SK-N-SH treated with all-trans-retinoic acid at 6 μM for 48 hours (cell line): ENCODE measurements around the gene EIF2A.

ENCODE experiments used
- ATAC-seq: fragments of 200-7000 bp; cut with Tn5 transposase; 3 replicates; pipeline ENCODE4 v1.9.1; 2020; ENCODE audit warnings: mild to moderate bottlenecking, moderate library complexity
- ARNTL ChIP-seq: fragments of 450-650 bp; formaldehyde crosslinking; IDR thresholded peaks from 2 replicates; pipeline ENCODE4 v1.5.0; 2020; ENCODE audit warnings: low read depth, mild to moderate bottlenecking, moderate library complexity, borderline replicate concordance
- CSDC2 ChIP-seq: fragments of 250-450 bp; sonication (Bioruptor Pico); IDR thresholded peaks from 2 replicates; pipeline ENCODE4 v1.5.0; 2020; ENCODE audit warnings: mild to moderate bottlenecking, moderate library complexity
- ESRRG ChIP-seq: fragments of 250-450 bp; sonication (Bioruptor Pico); IDR thresholded peaks from 2 replicates; pipeline ENCODE4 v1.6.1; 2021; ENCODE audit warnings: mild to moderate bottlenecking
- GLIS3 ChIP-seq: fragments of 250-450 bp; sonication (Bioruptor Pico); IDR thresholded peaks from 2 replicates; pipeline ENCODE4 v1.5.0; 2020; ENCODE audit warnings: mild to moderate bottlenecking, moderate library complexity
- OSR1 ChIP-seq: fragments of 250-450 bp; sonication (Bioruptor Pico); IDR thresholded peaks from 2 replicates; pipeline ENCODE4 v1.8.0; 2022; ENCODE audit warnings: moderate library complexity, mild to moderate bottlenecking, inconsistent platforms
- PPARA ChIP-seq: fragments of 250-450 bp; sonication (Bioruptor Pico); IDR thresholded peaks from 2 replicates; pipeline ENCODE4 v1.5.0; 2020; ENCODE audit warnings: mild to moderate bottlenecking, borderline replicate concordance
- RARB ChIP-seq: fragments of 250-450 bp; sonication (Bioruptor Pico); IDR thresholded peaks from 2 replicates; pipeline ENCODE4 v1.8.0; 2021; ENCODE audit warnings: mild to moderate bottlenecking, moderate library complexity
- SNAI2 ChIP-seq: fragments of 250-450 bp; sonication (Bioruptor Pico); IDR thresholded peaks from 2 replicates; pipeline ENCODE4 v1.5.0; 2020; ENCODE audit warnings: mild to moderate bottlenecking, moderate library complexity
- TCF4 ChIP-seq: fragments of 250-450 bp; sonication (Bioruptor Pico); IDR thresholded peaks from 2 replicates; pipeline ENCODE4 v1.8.0; 2021; ENCODE audit warnings: mild to moderate bottlenecking, moderate library complexity, borderline replicate concordance
- TOX ChIP-seq: fragments of 250-450 bp; sonication (Bioruptor Pico); IDR thresholded peaks from 2 replicates; pipeline ENCODE4 v1.8.0; 2021; ENCODE audit warnings: mild to moderate bottlenecking, moderate library complexity, borderline replicate concordance
- ZC3H10 ChIP-seq: fragments of 250-450 bp; sonication (Bioruptor Pico); IDR thresholded peaks from 2 replicates; pipeline ENCODE4 v1.5.1; 2021; ENCODE audit warnings: mild to moderate bottlenecking, moderate library complexity
- ZFP30 ChIP-seq: fragments of 450-650 bp; formaldehyde crosslinking; IDR thresholded peaks from 2 replicates; pipeline ENCODE4 v1.5.0; 2022; ENCODE audit warnings: mild to moderate bottlenecking, moderate library complexity
- ZNF565 ChIP-seq: fragments of 450-650 bp; formaldehyde crosslinking; conservative IDR thresholded peaks from 2 replicates; pipeline ENCODE4 v1.5.0; 2020; ENCODE audit warnings: low read depth, mild to moderate bottlenecking, moderate library complexity
- ZNF70 ChIP-seq: fragments of 450-650 bp; formaldehyde crosslinking; IDR thresholded peaks from 2 replicates; pipeline ENCODE4 v1.5.0; 2020; ENCODE audit warnings: mild to moderate bottlenecking, moderate library complexity
- ZNF8 ChIP-seq: fragments of 450-650 bp; formaldehyde crosslinking; IDR thresholded peaks from 2 replicates; pipeline ENCODE4 v1.5.0; 2020; ENCODE audit warnings: mild to moderate bottlenecking, moderate library complexity
- TF ChIP-seq, protein P1 (sequence below): fragments of 250-450 bp; sonication (Bioruptor Pico); IDR thresholded peaks from 2 replicates; pipeline ENCODE4 v1.8.0; 2021; ENCODE audit warnings: low read depth, mild to moderate bottlenecking, moderate library complexity, borderline replicate concordance
- TF ChIP-seq, protein P2 (sequence below): fragments of 250-450 bp; sonication (Bioruptor Pico); IDR thresholded peaks from 2 replicates; pipeline ENCODE4 v1.8.0; 2020; ENCODE audit warnings: mild to moderate bottlenecking, moderate library complexity, borderline replicate concordance
- TF ChIP-seq, protein P3 (sequence below): fragments of 250-450 bp; sonication (Bioruptor Pico); IDR thresholded peaks from 2 replicates; pipeline ENCODE4 v1.5.1; 2020; ENCODE audit warnings: low read depth, mild to moderate bottlenecking, moderate library complexity

The EIF2A gene

DNA sequence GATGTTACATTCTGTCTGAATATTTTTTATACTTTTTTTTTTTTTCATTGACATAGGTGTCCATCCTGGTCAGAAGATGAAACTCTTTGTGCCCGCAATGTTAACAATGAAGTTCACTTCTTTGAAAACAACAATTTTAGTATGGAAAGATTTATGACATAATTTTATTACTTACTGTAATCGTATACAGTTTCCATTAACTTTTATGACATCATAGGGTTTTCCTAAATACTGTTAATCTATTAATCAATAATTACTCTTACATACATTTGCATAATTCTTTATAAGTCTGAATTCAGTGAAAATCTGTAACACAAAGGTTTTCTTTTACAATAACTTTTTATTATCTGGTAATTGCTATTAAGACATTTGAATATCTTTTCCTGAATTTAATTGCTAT, 17.7 kb downstream of the EIF2A start:
- TF ChIP-seq ESRRG (CRISPR knock-in tag) (no peak), TOX (CRISPR knock-in tag) (no peak), ZFP30 (CRISPR knock-in tag) (no peak), RARB (CRISPR knock-in tag) (no peak), ZNF8 (CRISPR knock-in tag) (no peak), ARNTL (CRISPR knock-in tag) (no peak)
- TF ChIP-seq, protein P1, sequence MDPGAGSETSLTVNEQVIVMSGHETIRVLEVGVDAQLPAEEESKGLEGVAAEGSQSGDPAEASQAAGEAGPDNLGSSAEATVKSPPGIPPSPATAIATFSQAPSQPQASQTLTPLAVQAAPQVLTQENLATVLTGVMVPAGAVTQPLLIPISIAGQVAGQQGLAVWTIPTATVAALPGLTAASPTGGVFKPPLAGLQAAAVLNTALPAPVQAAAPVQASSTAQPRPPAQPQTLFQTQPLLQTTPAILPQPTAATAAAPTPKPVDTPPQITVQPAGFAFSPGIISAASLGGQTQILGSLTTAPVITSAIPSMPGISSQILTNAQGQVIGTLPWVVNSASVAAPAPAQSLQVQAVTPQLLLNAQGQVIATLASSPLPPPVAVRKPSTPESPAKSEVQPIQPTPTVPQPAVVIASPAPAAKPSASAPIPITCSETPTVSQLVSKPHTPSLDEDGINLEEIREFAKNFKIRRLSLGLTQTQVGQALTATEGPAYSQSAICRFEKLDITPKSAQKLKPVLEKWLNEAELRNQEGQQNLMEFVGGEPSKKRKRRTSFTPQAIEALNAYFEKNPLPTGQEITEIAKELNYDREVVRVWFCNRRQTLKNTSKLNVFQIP (CRISPR knock-in tag) = no peak
- TF ChIP-seq, protein P2, sequence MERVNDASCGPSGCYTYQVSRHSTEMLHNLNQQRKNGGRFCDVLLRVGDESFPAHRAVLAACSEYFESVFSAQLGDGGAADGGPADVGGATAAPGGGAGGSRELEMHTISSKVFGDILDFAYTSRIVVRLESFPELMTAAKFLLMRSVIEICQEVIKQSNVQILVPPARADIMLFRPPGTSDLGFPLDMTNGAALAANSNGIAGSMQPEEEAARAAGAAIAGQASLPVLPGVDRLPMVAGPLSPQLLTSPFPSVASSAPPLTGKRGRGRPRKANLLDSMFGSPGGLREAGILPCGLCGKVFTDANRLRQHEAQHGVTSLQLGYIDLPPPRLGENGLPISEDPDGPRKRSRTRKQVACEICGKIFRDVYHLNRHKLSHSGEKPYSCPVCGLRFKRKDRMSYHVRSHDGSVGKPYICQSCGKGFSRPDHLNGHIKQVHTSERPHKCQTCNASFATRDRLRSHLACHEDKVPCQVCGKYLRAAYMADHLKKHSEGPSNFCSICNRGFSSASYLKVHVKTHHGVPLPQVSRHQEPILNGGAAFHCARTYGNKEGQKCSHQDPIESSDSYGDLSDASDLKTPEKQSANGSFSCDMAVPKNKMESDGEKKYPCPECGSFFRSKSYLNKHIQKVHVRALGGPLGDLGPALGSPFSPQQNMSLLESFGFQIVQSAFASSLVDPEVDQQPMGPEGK (CRISPR knock-in tag) = no peak
- ATAC-seq = no peak

DNA sequence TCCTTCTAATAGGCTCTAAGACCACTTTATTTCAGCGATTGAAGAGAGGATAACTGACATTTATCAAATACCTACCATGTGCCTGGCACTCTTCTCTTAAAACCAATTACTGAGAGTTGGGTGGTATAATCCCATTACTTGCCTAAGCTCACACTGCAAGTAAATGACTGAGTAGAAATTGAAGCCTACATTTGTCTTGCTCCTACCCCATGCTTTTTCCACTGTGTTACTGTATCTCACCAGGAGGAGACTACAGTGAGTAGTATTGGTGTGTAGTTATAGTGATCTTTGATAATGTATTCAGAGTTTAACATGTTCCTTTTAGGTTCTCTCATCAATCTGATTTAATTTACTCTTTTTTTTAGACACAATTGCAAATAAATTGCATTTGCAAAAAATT, 20.7 kb downstream of the EIF2A start:
- TF ChIP-seq PPARA (CRISPR knock-in tag) (no peak), ESRRG (CRISPR knock-in tag) (no peak), GLIS3 (no peak), TOX (CRISPR knock-in tag) (no peak), ZNF8 (CRISPR knock-in tag) (no peak), RARB (CRISPR knock-in tag) (no peak)
- ATAC-seq = no peak

DNA sequence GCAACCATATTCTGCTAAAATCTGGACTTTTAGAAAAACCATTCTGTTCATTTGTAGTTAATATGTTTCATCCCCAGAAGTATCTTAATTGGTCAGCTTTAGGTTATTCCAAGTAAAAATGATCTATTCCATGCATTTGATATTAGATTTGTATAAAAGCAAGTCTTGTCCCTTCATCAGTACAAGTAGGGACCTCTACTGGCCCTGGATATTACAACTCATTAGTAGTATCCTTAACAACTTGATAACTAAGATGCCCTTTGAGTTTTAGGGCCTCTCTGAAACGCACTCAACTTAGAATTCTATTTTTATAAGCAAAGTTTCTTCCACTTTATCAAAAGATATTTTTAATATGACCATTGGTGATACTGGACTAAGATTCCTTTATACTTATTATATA, 31.3 kb downstream of the EIF2A start:
- TF ChIP-seq CSDC2 (CRISPR knock-in tag) (no peak), ARNTL (CRISPR knock-in tag) (no peak), OSR1 (CRISPR knock-in tag) (no peak), TOX (CRISPR knock-in tag) (no peak)
- peak; percentile 50 for ATAC-seq

DNA sequence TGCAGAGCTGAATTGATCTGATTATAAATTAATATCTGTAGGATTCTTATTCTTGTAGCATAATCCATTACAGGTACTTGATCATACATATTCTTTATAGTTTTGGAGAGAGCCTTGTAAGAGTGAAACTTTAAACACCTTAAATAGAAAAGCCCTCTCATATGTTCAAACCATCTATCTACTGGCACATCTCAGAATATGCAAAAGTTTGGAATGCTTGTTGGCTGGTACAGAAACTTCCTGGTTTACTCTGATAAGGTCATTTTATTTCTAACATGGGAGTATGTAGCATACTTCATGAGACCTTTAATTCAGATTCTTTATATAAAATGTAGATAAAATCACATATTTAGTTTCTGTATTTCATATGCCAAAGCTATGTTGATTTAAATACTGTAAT, 34.6 kb downstream of the EIF2A start:
- TF ChIP-seq ZC3H10 (no peak), ZNF565 (CRISPR knock-in tag) (no peak), ZFP30 (CRISPR knock-in tag) (no peak), ESRRG (CRISPR knock-in tag) (no peak), ZNF70 (CRISPR knock-in tag) (no peak), OSR1 (CRISPR knock-in tag) (no peak), TOX (CRISPR knock-in tag) (no peak)
- TF ChIP-seq, protein P3, sequence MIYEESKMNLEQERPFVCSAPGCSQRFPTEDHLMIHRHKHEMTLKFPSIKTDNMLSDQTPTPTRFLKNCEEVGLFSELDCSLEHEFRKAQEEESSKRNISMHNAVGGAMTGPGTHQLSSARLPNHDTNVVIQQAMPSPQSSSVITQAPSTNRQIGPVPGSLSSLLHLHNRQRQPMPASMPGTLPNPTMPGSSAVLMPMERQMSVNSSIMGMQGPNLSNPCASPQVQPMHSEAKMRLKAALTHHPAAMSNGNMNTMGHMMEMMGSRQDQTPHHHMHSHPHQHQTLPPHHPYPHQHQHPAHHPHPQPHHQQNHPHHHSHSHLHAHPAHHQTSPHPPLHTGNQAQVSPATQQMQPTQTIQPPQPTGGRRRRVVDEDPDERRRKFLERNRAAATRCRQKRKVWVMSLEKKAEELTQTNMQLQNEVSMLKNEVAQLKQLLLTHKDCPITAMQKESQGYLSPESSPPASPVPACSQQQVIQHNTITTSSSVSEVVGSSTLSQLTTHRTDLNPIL (CRISPR knock-in tag) = no peak
- ATAC-seq = no peak

DNA sequence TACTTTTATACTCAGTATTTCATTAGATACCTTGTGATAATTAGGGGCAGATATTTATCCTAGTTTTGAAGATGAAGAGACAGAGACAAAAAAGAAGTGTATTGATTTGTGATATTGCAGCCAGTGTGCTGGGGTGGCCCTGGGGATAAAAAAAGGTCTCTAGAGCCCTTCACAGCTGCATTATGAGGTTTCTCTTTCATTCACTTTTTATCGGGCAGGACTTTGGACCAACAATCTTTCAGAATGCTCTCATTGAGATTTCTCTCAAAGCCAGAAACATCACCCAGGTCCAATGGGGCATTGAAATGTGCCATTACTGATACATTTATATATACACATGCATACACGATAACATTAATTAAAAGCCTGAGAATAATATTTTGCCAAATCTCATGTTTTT, 36.0 kb downstream of the EIF2A start:
- ATAC-seq = no peak
- TF ChIP-seq TCF4 (CRISPR knock-in tag) (no peak), ZNF70 (CRISPR knock-in tag) (no peak), ARNTL (CRISPR knock-in tag) (no peak), PPARA (CRISPR knock-in tag) (no peak), ZNF565 (CRISPR knock-in tag) (no peak), CSDC2 (CRISPR knock-in tag) (no peak), TOX (CRISPR knock-in tag) (no peak), ZFP30 (CRISPR knock-in tag) (no peak), SNAI2 (CRISPR knock-in tag) (no peak)
- TF ChIP-seq, protein P1 (CRISPR knock-in tag) = no peak
